Measurements from ENCODE around the gene FGF16. TPM values are rescaled to one million over a fixed set of nuclear protein-coding genes. Genes with fewer than 3 reads are reported as not detected.

Gene FGF16
- total and polyA plus RNA-seq, 10 donors = not detected

DNA sequence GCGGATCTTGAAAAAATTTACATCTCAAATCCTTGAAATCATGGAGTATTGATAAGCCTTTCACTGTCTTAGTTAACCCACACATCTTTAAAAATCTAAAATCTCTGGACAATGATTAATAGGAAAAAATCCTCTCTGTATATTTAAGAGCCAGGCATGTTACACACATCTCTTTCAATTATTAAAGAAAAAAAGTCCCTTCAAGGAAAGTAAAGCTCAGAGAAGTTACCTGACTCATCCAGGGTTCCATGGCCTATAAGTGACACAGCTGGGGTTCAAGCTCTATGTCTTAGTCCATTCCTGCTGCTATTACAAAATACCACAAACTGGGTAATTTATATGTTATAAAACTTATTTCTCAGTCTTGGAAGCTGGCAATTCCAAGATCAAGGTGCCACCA lies 14.2 kb upstream of the FGF16 start:
- H3K4me1 ChIP-seq = no peaks in the 10 kb centered on the region
- 62 to 100% (median 91%) methylated on average over 1 of the region's 1 CpG for WGBS, 5 donors
- H3K36me3 ChIP-seq = no peaks in the 10 kb centered on the region
- no peaks in the 10 kb centered on the region for H3K27me3 ChIP-seq (replicated peaks in 1 of 7)
- TF ChIP-seq POLR2A (IDR thresholded peaks at IDR 0.05) = no peak
- TF ChIP-seq POLR2AphosphoS5 (IDR thresholded peaks at IDR 0.05) = no peak
- TF ChIP-seq, protein P1, sequence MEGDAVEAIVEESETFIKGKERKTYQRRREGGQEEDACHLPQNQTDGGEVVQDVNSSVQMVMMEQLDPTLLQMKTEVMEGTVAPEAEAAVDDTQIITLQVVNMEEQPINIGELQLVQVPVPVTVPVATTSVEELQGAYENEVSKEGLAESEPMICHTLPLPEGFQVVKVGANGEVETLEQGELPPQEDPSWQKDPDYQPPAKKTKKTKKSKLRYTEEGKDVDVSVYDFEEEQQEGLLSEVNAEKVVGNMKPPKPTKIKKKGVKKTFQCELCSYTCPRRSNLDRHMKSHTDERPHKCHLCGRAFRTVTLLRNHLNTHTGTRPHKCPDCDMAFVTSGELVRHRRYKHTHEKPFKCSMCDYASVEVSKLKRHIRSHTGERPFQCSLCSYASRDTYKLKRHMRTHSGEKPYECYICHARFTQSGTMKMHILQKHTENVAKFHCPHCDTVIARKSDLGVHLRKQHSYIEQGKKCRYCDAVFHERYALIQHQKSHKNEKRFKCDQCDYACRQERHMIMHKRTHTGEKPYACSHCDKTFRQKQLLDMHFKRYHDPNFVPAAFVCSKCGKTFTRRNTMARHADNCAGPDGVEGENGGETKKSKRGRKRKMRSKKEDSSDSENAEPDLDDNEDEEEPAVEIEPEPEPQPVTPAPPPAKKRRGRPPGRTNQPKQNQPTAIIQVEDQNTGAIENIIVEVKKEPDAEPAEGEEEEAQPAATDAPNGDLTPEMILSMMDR (IDR thresholded peaks at IDR 0.05 in 8 of 11, conservative IDR thresholded peaks at IDR 0.05 in 3 of 11) = no peak
- no peak overlapping the region for H3K27ac ChIP-seq
- no peak overlapping the region for H3K4me3 ChIP-seq
- intact Hi-C loops (cut with DNase I; ENCODE audit: low total_unique reads) = no loop called here
- no peaks in the 10 kb centered on the region for H3K9me3 ChIP-seq
- DNase-seq = no peak

DNA sequence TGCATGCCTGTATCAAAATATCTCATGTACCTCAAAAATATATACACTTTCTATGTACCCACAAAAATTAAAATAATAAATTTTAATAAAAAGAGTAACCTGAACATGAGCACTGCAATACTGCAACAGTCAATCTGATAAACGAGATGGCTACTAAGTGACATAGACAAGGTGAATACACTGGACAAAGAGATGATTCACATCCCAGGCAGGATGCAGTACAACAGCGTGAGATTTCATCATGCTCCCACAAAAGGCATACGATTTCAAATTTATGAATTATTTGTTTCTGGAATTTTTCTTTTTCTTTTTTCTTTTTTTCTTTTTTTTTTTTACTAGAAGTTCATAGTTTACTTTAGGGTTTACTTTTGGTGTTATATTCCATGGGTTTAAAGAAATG lies 12.2 kb upstream of the FGF16 start:
- no peak for DNase-seq
- TF ChIP-seq POLR2A (IDR thresholded peaks at IDR 0.05) (no peak), POLR2AphosphoS5 (IDR thresholded peaks at IDR 0.05) (no peak)
- TF ChIP-seq, protein P1 (IDR thresholded peaks at IDR 0.05 in 8 of 11, conservative IDR thresholded peaks at IDR 0.05 in 3 of 11) = no peak
- H3K4me1 ChIP-seq = no peaks in the 10 kb centered on the region
- H3K36me3 ChIP-seq = no peaks in the 10 kb centered on the region
- WGBS, 5 donors = 67 to 93% (median 72%) methylated on average over 3 of the region's 3 CpGs
- H3K4me3 ChIP-seq = no peak overlapping the region
- intact Hi-C loops (cut with DNase I; ENCODE audit: low total_unique reads) = no loop called here
- H3K27ac ChIP-seq = no peak overlapping the region
- no peaks in the 10 kb centered on the region for H3K9me3 ChIP-seq
- H3K27me3 ChIP-seq (replicated peaks in 1 of 7) = no peaks in the 10 kb centered on the region

DNA sequence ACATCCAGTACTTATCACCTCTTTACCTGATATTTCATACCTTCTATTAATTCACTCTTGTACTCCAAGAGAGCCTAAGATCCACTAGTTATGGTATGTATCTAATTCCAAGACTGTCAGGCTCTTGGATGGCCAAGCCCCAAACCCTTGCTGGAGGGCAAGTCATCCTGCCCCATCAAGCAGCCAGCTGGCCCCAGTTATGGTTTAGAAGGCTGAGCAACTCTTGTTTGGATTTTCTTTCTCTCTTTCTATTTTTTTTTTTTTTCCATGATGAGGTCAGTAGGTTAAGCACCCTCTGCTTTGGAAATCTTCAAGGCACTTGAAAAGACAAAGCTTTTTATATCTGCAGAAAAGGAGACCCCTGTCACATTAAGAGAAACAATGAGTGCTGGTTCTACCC lies 10.9 kb upstream of the FGF16 start:
- no peak for DNase-seq
- TF ChIP-seq, protein P1 (IDR thresholded peaks at IDR 0.05 in 8 of 11, conservative IDR thresholded peaks at IDR 0.05 in 3 of 11) = no peak
- no peak for TF ChIP-seq POLR2A (IDR thresholded peaks at IDR 0.05)
- intact Hi-C loops (cut with DNase I; ENCODE audit: low total_unique reads) = no loop called here
- H3K27ac ChIP-seq = no peak overlapping the region
- no peaks in the 10 kb centered on the region for H3K4me1 ChIP-seq
- no peaks in the 10 kb centered on the region for H3K36me3 ChIP-seq
- H3K27me3 ChIP-seq (replicated peaks in 1 of 7) = no peaks in the 10 kb centered on the region
- H3K9me3 ChIP-seq = no peaks in the 10 kb centered on the region
- H3K4me3 ChIP-seq = no peak overlapping the region

DNA sequence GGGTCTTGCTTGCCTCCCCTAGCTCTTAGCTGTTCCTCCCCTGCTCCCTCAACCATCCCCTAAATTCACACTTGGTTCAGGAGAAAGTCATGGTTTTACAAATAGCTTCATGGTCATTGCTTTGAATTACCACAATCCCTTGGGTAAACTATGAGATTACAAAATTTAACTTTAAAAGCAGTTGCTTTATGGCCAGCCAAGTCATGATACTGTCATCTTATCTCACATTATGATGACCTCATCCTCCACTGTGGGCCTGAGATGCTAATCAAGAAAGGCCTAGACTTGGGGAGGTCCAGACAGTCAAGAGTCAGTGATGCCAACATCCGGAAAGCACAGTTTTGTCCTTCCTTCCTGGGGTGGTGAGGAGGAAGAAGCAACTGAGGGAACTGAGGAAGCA lies 10.5 kb upstream of the FGF16 start:
- Histone ChIP-seq H3K27ac (no peak overlapping the region), H3K4me3 (no peak overlapping the region), H3K4me1 (no peaks in the 10 kb centered on the region), H3K9me3 (no peaks in the 10 kb centered on the region), H3K27me3 (replicated peaks in 1 of 7) (no peaks in the 10 kb centered on the region), H3K36me3 (no peaks in the 10 kb centered on the region)
- intact Hi-C loops (cut with DNase I; ENCODE audit: low total_unique reads) = no loop called here
- 45 to 89% (median 61%) methylated on average over 1 of the region's 1 CpG for WGBS, 5 donors
- no peak for DNase-seq
- no peak for TF ChIP-seq POLR2AphosphoS5 (IDR thresholded peaks at IDR 0.05)
- no peak for TF ChIP-seq POLR2A (IDR thresholded peaks at IDR 0.05)
- TF ChIP-seq, protein P1 (IDR thresholded peaks at IDR 0.05 in 8 of 11, conservative IDR thresholded peaks at IDR 0.05 in 3 of 11) = no peak

Data from spleen (tissue), 11 donors.